Right forelimb (tissue), 1 donor: ENCODE results near the gene TEX19.

ENCODE experiments used
- DNase-seq: peaks from one replicate; pipeline ENCODE4 v3.0.0-alpha.2; 2018

TEX19 gene

DNA sequence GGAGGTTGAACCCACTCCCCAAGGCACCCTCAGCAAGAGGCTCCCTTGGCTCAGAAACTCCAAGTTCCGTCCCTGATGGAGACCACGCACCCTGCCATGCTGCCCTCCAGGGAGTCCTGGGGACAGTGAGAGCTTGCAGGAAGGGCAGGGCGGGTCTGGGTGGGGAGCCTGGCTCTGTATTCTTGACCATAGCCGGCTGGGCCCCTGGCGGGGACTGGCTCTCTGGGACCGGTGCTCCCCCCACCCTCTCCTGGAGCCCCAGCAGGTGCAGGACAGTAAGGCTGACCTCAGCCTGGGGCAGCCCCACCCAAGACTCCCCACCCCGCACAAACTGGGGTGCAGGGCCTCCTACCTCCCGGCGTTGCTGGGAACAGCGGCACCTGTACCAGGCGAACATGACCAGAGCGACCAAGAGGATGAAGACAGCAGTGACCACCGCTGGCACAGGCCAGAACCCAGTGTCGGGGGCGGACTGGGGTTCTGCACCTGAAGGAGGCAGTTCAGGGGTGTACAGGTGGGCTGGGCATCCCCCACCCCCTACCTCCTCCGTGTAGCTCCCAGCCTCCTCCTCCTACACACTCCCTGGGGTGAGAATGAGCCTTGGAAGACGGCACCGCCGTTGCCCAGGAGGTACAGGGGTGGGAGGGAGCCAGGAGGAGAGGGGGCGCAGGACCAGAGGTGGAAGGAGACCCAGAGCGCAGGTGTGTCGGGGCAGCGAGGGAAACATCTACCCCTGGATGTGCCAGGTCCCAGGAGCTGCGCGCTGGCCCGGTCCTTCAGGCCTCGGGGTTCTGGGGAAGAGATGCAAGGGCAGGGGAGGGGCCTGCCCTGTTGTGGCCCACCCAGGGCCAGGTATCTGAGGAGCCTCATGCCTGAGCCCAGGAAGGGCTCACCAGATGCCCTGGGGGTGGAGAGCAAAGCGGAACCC, 36.3 kb upstream of the TEX19 start:
- no peak for DNase-seq

GRCh38 chr17:82323514-82324234, 35.4 kb upstream of the TEX19 start:
- no peak for DNase-seq

DNA sequence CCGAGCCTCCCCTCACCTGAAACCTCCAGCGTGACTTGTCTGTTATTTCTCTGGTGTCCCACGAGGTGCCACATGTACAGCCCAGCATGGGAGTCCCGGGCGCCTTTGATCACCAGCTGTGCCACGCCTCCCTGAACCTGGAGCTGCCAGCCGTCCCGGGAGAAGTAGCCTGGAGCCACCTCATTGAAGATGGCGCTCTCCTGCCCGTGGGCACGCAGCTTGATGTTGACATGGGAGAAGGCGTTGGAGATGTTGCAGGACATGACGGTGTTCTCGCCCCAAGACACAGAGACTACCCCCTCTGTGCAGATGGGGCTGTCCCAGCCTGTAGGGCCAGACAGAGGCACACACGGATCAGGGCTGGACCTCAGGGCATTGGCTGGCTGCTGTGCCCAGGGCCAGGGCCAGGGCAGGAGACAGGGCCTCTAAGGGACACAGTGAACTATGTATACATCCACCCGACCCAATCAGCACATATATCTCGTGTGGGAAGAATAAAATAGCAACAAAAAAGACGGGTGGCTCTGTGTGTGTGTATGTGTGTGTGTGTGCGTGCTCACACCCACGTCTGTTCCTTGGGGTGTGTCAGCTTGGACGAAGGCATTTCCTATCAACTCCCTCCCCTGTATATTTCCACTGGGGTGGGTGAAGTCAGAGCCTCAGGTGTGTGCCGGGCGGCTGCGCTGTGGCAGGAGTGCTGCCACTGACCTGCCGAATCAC, 34.3 kb upstream of the TEX19 start:
- no peak for DNase-seq

DNA sequence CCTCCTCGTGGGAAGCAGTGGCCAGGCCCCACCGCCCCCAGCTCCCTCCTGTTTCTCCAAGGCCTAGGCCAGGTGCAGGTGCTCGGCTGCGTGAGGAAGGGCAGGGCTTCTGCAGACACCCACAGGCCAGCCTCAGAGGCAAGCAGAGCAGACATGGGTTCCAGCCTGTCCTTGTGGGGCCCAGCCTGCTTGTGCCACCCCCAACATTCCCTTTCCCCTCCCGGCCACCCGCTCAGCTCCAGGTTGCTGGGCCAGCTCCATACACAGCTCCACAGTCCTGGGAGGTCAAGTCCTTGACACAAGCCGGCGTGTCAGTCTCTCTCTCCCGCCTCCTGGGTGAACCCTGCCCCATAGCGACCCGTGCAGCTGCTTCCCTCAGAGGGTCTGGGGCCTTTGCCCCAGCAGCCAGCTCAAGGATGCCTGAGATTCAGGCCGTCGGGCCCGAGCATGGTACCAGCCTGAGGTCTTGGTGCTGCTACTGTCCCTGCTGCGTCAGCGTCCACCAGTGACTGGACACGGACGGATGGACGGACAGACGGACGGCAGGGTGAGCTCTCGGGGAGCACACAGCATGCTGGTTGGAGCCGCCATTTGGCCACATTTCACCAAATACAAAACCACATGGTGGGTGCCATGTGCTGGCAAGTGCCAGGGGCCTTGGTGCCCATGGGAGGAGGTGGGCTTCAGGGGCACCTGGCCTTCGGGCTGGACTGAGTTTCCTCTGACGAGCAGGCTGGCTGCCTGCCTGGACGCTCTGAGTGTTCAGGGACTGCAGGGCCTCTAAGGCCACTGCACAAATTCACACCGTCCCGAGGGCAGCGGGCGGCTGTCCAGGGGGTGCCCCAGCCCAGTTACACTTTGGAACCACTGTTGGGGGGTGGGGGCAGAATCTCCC, 33.5 kb upstream of the TEX19 start:
- no peak for DNase-seq

GRCh38 chr17:82327289-82327688, 31.8 kb upstream of the TEX19 start:
- DNase-seq: no peak

- no peak for DNase-seq
These were observed 31.3 kb upstream of the TEX19 start for GRCh38 chr17:82327757-82328140.

- DNase-seq: no peak
These were observed 30.7 kb upstream of the TEX19 start for GRCh38 chr17:82328141-82328993.

- no peak for DNase-seq
These were observed 30.0 kb upstream of the TEX19 start for GRCh38 chr17:82328994-82329507.

- no peak for DNase-seq
These were observed 29.2 kb upstream of the TEX19 start for GRCh38 chr17:82329683-82330321.

DNA sequence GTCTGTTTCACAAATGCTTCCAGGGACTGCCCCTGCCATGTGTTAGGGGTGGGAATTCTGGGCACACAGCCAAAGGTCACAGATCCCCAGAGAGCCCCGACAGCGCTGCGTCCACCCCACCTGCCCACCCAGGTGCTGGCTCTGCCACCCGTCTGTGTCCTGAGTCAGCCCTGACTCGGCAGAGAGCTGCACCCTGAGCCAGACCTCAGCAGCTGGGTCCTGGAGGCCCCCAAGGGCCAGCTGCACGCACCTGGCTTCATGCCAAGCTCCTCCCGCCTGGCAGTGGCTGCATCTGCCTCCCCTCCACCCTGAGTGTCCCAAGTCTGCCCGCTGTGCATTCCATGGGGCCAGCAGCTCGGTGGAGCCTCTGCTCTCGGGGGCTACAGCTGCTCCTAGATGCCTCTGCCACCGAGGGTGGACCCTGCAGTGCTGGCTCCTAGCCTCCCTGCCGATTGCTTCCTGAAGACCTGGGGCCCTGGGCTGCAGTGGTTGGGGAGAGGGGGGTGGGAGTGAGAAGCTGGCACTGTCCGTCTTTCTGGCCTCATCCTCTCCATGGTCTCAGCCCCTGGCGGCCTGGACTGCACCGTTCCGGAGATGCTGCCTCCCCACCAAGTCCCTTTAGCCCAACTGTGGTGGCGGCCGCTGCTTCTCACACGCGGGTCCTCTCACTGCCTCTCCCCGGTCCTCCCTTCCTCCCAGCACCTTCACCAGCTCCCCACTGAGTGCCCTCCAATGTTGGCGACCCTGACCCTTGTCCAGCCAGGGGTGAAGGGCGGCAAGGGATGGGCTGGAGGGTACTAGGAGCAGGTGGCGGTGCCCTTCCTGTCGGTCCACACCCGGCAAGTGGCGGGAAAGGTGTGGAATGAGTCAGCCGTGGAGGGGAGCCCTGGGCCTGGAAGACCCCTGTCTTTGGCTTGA, 28.5 kb upstream of the TEX19 start:
- peak; percentile 82 for DNase-seq

- no peak for DNase-seq
These were observed 27.6 kb upstream of the TEX19 start for GRCh38 chr17:82331345-82331939.

- DNase-seq: no peak
These were observed 26.3 kb upstream of the TEX19 start for GRCh38 chr17:82332669-82333278.

DNA sequence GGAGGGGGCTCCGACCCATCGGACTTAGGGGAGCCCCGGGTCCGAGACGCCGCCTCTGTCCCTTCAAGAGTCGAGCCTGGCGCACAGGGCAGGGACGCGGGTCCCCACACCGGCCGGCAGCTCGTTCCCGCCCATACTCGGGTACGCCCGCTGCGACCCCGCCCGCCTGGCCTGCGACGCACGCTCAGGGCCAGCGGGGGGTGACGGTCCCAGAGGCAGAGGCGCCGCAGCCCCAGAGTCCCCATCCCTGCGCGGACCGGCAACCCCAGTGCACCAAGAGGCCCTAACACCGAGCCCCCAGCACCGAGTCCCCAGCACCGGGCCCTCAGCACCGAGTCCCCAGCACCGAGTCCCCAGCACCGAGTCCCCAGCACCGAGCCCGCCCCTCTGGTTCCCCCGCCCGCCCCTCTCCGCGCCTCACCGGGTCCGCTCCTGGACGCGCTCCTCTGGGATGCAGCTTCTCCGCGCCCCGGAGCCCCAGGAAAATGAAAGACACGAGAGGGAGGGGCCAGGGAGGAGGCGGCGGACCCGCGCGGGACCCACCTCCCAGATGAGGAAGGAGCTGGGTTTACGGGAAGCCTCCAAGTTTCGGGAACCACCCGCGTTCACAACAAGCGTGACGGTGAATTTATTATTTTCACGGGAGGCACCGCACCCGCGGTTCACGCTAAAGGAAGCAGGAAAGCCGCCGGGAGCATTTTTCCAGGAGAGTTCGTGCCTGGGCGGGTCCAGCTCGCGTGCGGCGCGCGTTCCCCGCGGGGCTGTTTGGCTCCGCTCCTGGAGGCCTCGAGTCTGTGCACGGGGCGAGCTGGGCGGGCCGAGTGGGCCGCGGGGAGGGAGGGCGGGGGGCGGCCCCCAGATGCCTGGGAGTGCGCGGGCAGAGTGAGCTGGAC, 25.5 kb upstream of the TEX19 start, which contains the start of gene SECTM1:
Gene SECTM1 (minus strand): TSS at position 488 of the 893 bp plus-strand sequence. CDS start 6,526 bp downstream, outside the sequence.
- peak; percentile 83 for DNase-seq

- DNase-seq: no peak
These were observed 24.8 kb upstream of the TEX19 start for GRCh38 chr17:82334204-82334621.

GRCh38 chr17:82334622-82335394, 24.2 kb upstream of the TEX19 start:
- no peak for DNase-seq

GRCh38 chr17:82338858-82339633, 20.0 kb upstream of the TEX19 start:
- DNase-seq: no peak
